DOHH2 (cell line): ENCODE results near the gene MAB21L2.
"Not testable (repeated sequence)": the region's sequence is repeated elsewhere in the genome, so short reads cannot be mapped to it uniquely, and the experiment has no call there.

ENCODE experiments used
- H3F3A ChIP-seq: fragments of 200-600 bp; sonication (generic), shearing (Covaris generic); 2 replicates; pipeline ENCODE4 v1.6.0; 2016; ENCODE audit warnings: antibody characterized with exemption, mild to moderate bottlenecking; ENCODE audit not compliant: control insufficient read depth, insufficient read depth
- H3K27ac ChIP-seq: fragments of 200-600 bp; sonication (generic); 2 replicates; pipeline ENCODE4 v1.5.1; 2014; ENCODE audit warnings: low read depth, mild to moderate bottlenecking, low read length, moderate library complexity
- H3K27me3 ChIP-seq: fragments of 200-600 bp; sonication (generic); 2 replicates; pipeline ENCODE4 v1.6.1; 2014; ENCODE audit warnings: mild to moderate bottlenecking, low read length, mixed read lengths; ENCODE audit not compliant: control insufficient read depth
- H3K36me3 ChIP-seq: fragments of 200-600 bp; sonication (generic); 2 replicates; pipeline ENCODE4 v1.6.1; 2014; ENCODE audit warnings: mild to moderate bottlenecking, low read length, moderate library complexity, mixed read lengths; ENCODE audit not compliant: control insufficient read depth
- H3K4me1 ChIP-seq: fragments of 200-600 bp; sonication (generic); 2 replicates; pipeline ENCODE4 v1.6.1; 2014; ENCODE audit warnings: mild to moderate bottlenecking, low read length, mixed read lengths; ENCODE audit not compliant: control insufficient read depth
- H3K4me2 ChIP-seq: fragments of 200-600 bp; sonication (generic); 2 replicates; pipeline ENCODE4 v1.6.0; 2014; ENCODE audit warnings: mild to moderate bottlenecking, low read length, moderate library complexity
- H3K4me3 ChIP-seq: fragments of 200-600 bp; sonication (generic); 2 replicates; pipeline ENCODE4 v1.5.1; 2014; ENCODE audit warnings: mild to moderate bottlenecking, low read length, mixed read lengths
- H3K79me2 ChIP-seq: fragments of 200-600 bp; sonication (generic); 2 replicates; pipeline ENCODE4 v1.6.1; 2014; ENCODE audit warnings: mild to moderate bottlenecking, low read length, mixed read lengths; ENCODE audit not compliant: control insufficient read depth
- H3K9me2 ChIP-seq: fragments of 200-600 bp; sonication (generic); replicated peaks from 2 replicates; pipeline ENCODE4 v1.6.1; 2014; ENCODE audit warnings: mild to moderate bottlenecking, low read length, mixed read lengths; ENCODE audit not compliant: control insufficient read depth
- H3K9me3 ChIP-seq: fragments of 200-600 bp; sonication (generic); 2 replicates; pipeline ENCODE4 v1.6.1; 2014; ENCODE audit warnings: antibody characterized with exemption, low read length, mixed read lengths; ENCODE audit not compliant: control insufficient read depth, insufficient read depth
- H4K20me1 ChIP-seq: fragments of 200-600 bp; sonication (generic); 2 replicates; pipeline ENCODE4 v1.6.0; 2014; ENCODE audit warnings: low read depth, mild to moderate bottlenecking, antibody characterized with exemption, low read length, moderate library complexity; ENCODE audit not compliant: control insufficient read depth, insufficient read depth
- CTCF ChIP-seq: fragments of 200-600 bp; sonication (generic); IDR thresholded peaks from one replicate; pipeline ENCODE4 v1.5.1; 2014; ENCODE audit warnings: antibody characterized with exemption, mild to moderate bottlenecking, low read depth, low read length; ENCODE audit not compliant: poor library complexity, severe bottlenecking
- EZH2phosphoT487 ChIP-seq: fragments of 200-600 bp; sonication (generic); IDR thresholded peaks from 2 replicates; pipeline ENCODE4 v1.6.1; 2017; ENCODE audit warnings: borderline replicate concordance, mild to moderate bottlenecking, antibody characterized with exemption, low read length, moderate library complexity, mixed read lengths

MAB21L2 gene

GRCh38 chr4:150546286-150546685, 35.7 kb upstream of the MAB21L2 start:
- Histone ChIP-seq H3K4me1 (no peaks in the 10 kb centered on the region), H4K20me1 (no peaks in the 10 kb centered on the region), H3K9me3 (no peaks in the 10 kb centered on the region), H3K27ac (no peak overlapping the region), H3K27me3 (no peaks in the 10 kb centered on the region), H3F3A (no peaks in the 10 kb centered on the region), H3K79me2 (no peaks in the 10 kb centered on the region), H3K4me3 (no peak overlapping the region), H3K4me2 (no peak overlapping the region), H3K36me3 (no peaks in the 10 kb centered on the region), H3K9me2 (no peaks in the 10 kb centered on the region)
- TF ChIP-seq CTCF (no peak), EZH2phosphoT487 (no peak)

DNA sequence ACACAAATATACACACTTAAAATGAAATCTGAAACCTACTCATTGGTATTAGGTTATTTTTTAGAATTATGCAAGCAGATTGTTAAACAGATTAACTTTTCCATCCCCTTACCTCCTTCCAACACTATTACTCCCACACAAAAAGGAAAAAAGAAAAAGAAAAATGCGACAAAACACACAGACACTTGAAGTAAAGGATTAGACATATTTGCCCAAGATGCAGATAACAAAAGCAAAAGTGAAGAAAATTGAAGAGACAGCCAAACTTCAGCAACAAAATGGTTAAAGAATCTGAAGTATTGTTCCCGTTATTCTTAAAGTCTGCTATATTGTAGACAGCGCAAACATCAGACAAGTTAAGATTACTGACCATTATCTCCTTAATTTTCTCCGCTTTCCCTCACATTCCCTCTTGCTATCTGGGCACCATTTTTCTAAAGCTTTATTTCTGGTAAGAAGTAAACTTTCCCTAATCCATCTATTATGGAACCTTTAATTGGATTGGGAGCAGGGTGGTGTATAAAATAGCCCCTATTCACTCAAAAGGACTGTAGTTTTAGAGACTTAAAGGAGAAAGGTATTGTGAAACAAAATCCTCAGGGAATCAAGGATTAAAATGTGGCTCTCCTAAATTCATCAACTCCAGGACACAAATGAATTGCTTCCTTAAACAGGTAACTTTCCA, 34.7 kb upstream of the MAB21L2 start:
- H3K79me2 ChIP-seq, result no peaks in the 10 kb centered on the region
- no peaks in the 10 kb centered on the region for H3K4me1 ChIP-seq
- H3F3A ChIP-seq, result no peaks in the 10 kb centered on the region
- no peaks in the 10 kb centered on the region for H3K27me3 ChIP-seq
- H3K4me3 ChIP-seq, result no peak overlapping the region
- H4K20me1 ChIP-seq, result no peaks in the 10 kb centered on the region
- no peaks in the 10 kb centered on the region for H3K9me3 ChIP-seq
- no peak overlapping the region for H3K4me2 ChIP-seq
- TF ChIP-seq CTCF, result no peak
- TF ChIP-seq EZH2phosphoT487, result no peak
- no peaks in the 10 kb centered on the region for H3K36me3 ChIP-seq
- H3K27ac ChIP-seq, result no peak overlapping the region
- no peaks in the 10 kb centered on the region for H3K9me2 ChIP-seq

- H3K4me1 ChIP-seq, H3K27me3 ChIP-seq, H3F3A ChIP-seq, H3K27ac ChIP-seq, H3K9me3 ChIP-seq, H3K79me2 ChIP-seq, H3K9me2 ChIP-seq, H3K36me3 ChIP-seq, H3K4me2 ChIP-seq, H4K20me1 ChIP-seq, H3K4me3 ChIP-seq: not testable (repeated sequence)
These were observed 24.1 kb upstream of the MAB21L2 start for GRCh38 chr4:150557811-150558210.

GRCh38 chr4:150561143-150561737, 20.7 kb upstream of the MAB21L2 start:
- H4K20me1 ChIP-seq, result no peaks in the 10 kb centered on the region
- H3K4me2 ChIP-seq, result no peak overlapping the region
- no peaks in the 10 kb centered on the region for H3K4me1 ChIP-seq
- no peak overlapping the region for H3K4me3 ChIP-seq
- H3K27me3 ChIP-seq, result no peaks in the 10 kb centered on the region
- TF ChIP-seq CTCF, result no peak
- TF ChIP-seq EZH2phosphoT487, result no peak
- H3K27ac ChIP-seq, result no peak overlapping the region
- H3K9me3 ChIP-seq, result no peaks in the 10 kb centered on the region
- peaks cover 4% of the 10 kb centered on the region; the same call in 1 of the 2 replicates for H3K36me3 ChIP-seq
- H3K79me2 ChIP-seq, result no peaks in the 10 kb centered on the region
- no peaks in the 10 kb centered on the region for H3K9me2 ChIP-seq
- H3F3A ChIP-seq, result no peaks in the 10 kb centered on the region
